Jurkat, Clone E6-1 (cell line): ENCODE measurements around the gene IL17A.

Source experiments
- DNase-seq: peaks from one replicate; pipeline ENCODE4 v3.0.0-alpha.2; 2011; ENCODE audit warnings: low read depth, low spot score
- H3K4me3 ChIP-seq: 2 replicates; pipeline ENCODE4 v1.5.1; 2011; ENCODE audit warnings: mild to moderate bottlenecking, low read length, control low read depth, moderate library complexity

Gene IL17A

DNA sequence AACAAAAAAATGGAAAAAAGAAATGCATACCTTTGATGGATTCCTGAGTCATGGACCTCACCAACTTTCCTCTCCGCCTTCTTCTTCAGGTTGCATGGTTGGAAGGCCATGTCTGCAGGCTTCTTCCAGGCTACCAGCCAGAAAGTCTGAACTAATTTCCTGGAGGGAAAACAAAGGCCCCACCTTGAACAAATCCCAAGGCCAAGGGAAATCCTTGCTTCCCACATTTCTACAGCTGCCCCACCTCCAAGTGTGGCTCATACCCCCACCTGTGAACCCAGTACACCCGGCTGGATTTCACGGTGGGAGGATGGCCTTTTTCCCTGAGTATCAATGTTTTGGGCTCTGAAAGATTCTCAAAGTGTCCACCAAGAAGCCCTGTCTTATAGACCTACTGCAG, 22.4 kb downstream of the IL17A start:
- no peak overlapping the region for H3K4me3 ChIP-seq
- DNase-seq: no peak

DNA sequence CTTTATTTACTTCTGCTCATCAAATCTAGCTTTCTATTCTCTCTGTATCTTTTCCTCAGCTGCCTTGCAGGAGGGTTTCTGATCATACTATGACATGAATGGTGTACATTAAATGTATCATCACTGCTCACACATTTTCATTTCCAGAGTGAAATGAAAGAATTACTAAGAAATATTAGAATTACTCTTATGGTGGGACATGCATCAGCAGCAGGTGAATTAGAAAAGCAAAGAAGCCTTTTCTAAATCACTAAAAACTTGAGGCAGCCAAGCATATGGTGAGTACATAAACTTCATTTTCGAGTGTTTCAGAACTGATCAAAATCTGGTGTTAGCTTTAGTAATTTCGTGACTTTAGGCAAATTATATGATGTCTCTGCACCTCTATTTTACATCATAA, 23.6 kb downstream of the IL17A start:
- DNase-seq: no peak
- H3K4me3 ChIP-seq: no peak overlapping the region

DNA sequence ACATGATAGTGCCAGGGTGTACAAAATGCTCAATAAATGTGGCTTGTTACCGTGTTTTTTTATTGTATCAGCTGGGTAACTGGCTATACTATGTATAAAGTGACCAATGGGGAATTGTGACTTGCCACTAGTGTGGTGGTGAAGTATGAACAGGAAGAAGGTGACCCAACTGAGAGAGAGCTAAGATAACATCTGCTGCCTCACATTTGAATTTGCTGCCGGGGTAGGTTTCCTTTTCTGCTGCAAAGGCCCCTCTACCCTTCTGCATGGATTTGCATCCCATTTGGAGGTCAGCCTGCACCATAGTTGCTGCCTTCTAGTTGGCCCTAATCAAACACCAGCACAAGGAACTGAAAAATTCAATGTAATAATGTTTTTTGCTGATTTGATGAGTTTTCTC, 24.1 kb downstream of the IL17A start:
- H3K4me3 ChIP-seq: no peak overlapping the region
- DNase-seq: no peak

DNA sequence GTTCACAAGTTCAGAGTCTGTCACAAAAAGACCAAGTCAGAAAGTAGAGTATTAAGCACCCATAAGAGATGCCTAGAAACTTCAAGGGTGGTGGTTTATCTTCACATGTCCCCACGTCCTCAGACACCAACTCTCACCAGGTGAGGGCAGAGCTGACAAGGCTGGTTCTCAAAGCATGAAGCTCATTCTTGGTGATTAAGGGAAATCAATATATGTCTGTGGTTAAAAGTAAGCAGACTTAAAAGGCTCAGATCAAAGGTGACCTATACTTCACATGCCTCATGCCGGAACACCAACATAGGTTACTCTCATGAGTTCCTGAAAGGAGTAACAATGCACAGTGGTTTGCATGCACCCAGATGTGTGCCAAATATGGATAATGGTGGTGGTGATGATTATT, 27.0 kb downstream of the IL17A start:
- peak; percentile 78 for DNase-seq
- H3K4me3 ChIP-seq: no peak overlapping the region

DNA sequence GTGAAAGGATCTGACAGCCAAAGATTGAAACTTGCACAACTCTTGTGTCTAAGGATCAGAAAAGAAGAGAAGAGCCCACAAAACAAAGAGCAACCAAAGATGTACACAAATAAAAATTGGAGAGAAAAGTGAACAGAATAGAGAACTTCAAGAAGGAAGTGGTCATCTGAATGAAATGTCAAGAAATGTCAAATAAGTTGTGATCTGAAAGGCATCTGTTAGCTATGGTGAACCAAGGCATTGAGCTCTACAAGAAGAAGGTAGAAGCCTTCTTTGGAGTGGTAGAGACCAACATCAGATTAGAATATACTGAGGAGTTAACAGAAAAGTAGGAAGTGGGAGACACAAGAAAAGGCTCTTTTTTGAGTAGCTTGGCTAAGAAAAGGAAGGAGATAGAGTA, 29.6 kb downstream of the IL17A start:
- no peak overlapping the region for H3K4me3 ChIP-seq
- DNase-seq: no peak

DNA sequence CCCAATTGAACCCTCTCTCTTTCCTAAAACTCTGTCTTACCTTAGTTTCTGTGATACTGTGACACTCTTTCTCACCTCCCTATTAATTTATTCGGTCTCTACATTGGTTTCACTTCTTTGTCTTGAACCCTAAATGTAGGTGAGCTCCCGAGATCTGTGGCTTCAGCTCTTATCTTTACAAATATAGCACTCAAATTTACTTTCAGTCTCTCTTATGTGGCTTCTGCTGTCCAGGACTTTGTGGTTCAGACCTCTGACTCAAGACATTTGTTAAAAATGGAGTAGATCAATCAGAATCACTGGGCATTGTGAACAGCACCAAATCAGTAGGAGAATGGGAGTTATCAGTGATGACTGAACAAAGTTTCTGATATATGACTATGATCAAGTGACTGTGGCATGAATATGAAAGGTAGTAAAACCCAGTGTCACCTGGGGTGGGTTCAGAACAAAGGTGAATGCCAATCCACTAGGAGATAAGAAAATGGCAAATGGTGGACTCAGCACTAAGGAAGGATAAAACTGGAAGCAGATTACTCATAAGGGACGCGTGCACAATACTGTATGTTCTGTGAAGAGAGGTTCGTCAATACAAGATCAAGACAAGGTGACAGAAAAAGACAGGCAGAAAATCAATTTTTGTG, 30.9 kb downstream of the IL17A start:
- no peak overlapping the region for H3K4me3 ChIP-seq
- no peak for DNase-seq

DNA sequence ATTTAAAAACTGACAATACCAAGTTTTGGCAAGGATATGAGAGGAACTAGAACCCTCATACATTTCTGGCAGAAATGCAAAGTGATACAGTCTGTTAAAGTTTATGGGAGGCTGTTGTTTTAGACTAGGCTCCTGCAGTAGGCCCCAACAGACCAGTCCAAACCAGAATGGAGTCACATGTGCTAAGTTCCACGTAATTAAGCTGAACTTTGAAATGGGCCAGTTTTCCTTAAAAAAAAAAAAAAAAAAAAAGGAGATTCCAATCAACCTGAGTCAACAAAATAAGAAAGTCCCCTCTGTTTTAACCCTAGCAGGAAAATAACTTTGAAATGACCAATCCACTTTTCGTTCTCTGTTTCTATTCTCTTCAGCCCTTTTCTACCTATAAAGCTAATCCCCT, 31.6 kb downstream of the IL17A start:
- H3K4me3 ChIP-seq: no peak overlapping the region
- no peak for DNase-seq

DNA sequence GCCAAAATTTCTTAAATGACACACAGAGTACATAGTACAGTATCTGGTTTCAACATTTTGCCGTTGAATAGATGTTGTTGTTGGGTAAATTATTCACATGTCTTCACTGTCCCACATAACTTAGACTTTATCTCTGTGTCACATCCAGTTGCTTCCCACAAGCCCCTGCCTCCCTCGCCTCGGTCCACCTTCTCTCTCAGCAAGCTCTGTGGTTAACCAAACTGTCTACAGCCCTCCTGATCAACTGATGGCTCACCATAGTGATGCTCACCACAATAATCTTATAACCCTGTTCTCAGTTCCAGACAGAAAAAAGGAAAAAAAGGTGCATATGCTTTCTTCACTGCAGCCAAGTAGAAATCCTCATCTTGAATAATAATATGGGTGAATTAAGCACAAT, 35.1 kb downstream of the IL17A start:
- no peak overlapping the region for H3K4me3 ChIP-seq
- peak; percentile 86 for DNase-seq

DNA sequence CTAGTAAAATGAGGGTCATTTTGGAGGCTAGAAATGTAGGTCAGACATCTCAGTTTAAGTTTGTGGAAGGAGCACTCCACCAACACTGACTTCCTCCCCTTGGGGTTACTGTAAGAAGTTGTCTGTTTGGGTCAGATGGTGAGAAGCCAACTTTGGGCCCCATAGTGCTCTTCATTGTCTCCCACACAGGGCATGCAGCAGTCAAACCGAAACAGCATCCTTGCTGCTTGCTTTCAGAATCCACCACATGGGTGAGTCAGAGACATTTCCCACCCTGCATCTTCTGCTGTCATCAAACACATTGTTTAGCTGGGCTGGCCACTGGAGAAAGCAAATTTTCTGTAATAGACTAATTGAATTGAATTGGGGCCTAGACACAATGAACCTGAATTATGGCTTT, 41.3 kb downstream of the IL17A start:
- no peak for DNase-seq
- no peak overlapping the region for H3K4me3 ChIP-seq

DNA sequence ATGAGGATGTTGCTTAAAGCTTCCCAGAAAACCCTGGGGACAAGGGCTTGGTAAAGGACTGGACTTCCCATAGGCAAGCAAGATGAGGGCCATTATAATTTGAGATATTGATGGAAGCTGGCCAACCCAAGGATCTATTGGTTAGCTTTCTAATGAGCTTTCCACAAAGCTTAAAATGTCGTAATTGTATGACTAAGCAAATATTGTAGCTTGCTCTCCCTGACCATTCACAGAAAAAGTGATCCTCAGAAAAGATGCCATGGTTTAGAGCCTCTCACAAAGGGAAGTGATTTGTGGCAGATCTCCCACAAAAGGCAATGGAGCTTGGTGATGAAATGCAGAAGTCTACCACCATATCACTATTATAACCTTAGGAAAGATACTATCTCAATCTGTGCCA, 44.5 kb downstream of the IL17A start:
- no peak for DNase-seq

DNA sequence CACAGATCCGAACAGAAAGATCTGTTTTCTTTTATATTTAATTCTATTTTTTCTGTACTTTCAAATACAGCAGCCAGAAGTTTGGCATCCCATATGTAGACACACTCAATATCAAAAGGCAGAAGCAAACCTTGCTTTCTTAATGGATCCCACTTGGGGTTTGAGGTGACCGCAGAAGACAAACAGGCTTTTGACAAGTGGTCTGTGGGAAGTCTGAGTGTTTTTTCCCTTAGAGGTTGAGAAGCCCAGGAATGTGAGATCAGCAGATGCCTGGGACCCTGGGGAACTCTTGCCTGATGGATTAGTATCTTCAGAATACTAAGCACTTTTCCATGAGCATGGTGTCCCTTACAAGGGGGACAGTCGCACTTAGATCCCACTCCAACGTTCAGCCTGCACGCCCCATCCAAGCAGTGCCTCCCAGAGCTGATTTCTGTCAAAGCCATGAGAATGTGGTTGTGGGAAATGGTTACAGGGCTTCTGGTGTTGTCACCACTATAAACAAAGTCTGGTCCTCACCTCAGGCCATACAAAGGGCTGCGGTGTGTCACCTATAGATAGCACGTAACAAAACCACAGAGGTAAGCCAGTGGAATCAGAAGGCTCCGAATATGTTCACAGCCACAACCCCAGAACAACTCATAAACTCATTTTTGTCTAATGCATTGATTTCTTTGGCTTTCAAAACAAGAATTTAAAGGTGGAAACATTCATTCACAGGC, 45.4 kb downstream of the IL17A start:
- peak; percentile 59 for DNase-seq
- H3K4me3 ChIP-seq: no peak overlapping the region

More for the DNA sequence above, 44.5 kb downstream of the IL17A start:
- no peak overlapping the region for H3K4me3 ChIP-seq

DNA sequence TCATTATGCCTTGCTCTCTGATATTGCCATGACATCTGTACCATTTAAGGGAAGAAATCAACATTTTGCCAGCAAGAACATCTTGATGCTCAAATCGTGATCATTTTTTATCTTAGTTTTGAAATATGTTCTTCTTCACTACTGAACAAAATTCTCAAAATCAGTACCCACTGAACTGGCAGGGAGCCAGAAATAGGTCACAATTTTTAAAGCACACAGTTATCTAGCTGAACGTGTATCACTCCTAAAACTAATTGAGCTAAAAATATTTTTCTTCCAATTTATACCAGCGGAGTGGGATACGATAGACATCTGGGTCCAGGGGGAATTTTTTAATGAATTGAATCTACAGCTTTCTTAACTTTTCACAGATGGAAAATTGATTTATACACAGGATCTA, 46.8 kb downstream of the IL17A start:
- DNase-seq: no peak

DNA sequence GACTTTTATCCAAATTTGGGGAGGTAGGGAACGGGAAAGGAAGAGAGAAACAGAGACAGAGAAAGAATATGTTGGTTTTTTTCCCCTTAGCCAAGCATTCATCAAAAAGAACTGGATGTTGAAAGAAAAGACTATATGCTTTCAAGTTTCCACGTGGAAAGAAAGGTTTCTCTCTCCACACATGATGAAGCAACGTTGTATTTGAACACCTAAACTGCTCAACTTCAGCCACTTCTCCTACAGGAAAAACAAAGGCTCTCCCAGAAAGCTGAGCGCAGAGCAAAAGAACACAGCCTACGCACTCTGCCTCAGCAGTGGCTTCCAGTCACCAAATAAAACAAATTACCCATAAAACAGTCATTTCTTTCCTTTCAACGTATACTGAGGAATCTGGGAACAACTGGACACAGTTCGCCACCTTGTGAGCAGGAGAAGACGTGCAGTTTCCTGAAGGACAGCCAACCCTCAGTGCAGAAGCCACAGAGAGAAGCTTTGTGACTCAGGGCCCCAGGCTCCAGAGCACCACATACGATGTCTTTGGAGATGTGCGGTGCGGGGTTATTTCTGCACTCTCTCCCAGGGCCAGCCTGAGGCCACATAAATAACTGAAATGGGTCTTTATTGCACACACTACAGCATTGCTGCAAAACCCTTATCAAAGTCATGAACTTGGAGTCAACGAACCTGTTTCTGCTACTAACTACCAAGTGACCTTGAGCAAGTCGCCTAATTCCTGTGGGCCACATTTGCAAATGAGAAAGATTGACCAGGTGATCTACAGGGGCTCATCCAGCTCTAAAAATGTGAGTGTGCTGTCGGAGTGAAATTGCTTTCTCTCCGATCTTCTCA, 48.0 kb downstream of the IL17A start:
- no peak overlapping the region for H3K4me3 ChIP-seq

More for the DNA sequence above, 46.8 kb downstream of the IL17A start:
- H3K4me3 ChIP-seq: no peak overlapping the region

More for the DNA sequence above, 48.0 kb downstream of the IL17A start:
- peak; percentile 20 for DNase-seq
